ENCODE measurements around the gene ARMC6.

The ARMC6 gene

DNA sequence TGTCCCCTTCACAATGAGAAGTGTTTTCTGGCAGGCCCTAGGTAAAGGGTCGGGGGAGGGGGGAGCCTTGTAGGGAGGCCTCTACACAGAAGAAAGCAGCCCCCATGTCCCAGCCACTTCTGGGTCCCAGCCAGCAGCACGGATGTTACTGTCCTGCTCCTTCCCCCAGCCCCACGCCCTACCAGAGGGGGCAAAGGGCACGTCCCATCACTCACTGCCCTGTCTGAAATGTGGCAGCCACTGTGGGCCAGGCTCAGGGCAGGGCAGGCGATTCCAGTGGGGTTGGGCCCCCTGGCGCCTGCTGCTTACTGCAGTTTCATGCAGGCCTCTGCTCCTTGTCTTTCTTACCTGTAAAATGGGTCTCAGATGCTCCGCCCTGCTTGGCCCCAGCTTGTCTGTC lies 24.3 kb downstream of the ARMC6 start:
- no peaks in the 10 kb centered on the region for H3K36me3 ChIP-seq (ENCODE audit: control insufficient read depth, insufficient read depth, low read length)

DNA sequence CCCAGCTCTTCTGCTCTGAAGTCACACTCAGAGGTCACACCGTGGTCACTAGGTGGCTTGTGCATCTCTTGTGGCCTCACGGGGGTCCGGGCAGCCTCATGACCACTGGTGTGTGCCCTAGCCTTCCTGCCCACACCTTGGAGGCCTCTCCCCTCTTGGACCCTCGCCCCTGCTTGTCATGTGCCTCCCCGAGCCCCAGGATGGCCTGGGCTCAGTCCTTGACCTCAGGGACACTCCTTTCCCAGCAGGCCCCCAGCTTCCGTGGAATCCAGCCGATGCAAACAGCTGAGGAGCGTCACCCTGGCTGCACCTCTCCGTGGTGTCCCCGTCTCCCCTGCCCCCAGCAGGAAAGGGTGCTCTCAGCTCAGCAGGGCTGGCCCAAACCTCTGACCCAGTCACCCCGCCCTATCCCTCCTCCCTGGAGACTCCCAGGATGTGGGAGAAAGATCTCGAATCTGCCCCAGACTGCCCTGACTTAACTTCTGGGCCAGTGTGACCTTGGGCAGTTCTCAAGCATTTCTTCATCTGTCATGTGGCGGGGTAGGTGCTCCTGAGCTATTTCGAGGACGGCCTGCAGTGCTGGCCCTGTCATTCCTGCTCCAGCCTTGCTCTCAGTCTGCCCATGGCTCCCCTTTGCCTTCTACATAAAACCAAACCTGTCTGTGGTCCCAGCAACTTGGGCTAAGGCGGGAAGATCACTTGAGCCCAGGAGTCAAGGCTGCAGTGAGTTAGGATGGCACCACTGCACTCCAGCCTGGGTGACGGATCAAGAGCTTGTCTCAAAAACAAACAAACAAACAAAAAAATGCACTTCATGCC lies 25.8 kb downstream of the ARMC6 start:
- no peak overlapping the region for H3K27ac ChIP-seq
- H3K4me1 ChIP-seq: peaks cover 5% of the 10 kb centered on the region
- no peaks in the 10 kb centered on the region for H3K79me2 ChIP-seq
- no peak overlapping the region for H3K4me2 ChIP-seq (ENCODE audit: low read length)
- no peak overlapping the region for H3K4me3 ChIP-seq (ENCODE audit: low read depth, low read length)
- H2AFZ ChIP-seq: no peak overlapping the region
- TF ChIP-seq, protein P1, sequence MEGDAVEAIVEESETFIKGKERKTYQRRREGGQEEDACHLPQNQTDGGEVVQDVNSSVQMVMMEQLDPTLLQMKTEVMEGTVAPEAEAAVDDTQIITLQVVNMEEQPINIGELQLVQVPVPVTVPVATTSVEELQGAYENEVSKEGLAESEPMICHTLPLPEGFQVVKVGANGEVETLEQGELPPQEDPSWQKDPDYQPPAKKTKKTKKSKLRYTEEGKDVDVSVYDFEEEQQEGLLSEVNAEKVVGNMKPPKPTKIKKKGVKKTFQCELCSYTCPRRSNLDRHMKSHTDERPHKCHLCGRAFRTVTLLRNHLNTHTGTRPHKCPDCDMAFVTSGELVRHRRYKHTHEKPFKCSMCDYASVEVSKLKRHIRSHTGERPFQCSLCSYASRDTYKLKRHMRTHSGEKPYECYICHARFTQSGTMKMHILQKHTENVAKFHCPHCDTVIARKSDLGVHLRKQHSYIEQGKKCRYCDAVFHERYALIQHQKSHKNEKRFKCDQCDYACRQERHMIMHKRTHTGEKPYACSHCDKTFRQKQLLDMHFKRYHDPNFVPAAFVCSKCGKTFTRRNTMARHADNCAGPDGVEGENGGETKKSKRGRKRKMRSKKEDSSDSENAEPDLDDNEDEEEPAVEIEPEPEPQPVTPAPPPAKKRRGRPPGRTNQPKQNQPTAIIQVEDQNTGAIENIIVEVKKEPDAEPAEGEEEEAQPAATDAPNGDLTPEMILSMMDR (IDR thresholded peaks at IDR 0.05): no peak
- no peaks in the 10 kb centered on the region for H3K36me3 ChIP-seq (ENCODE audit: control insufficient read depth, insufficient read depth, low read length)
- H3K9ac ChIP-seq: no peak overlapping the region
- H3K27me3 ChIP-seq (ENCODE audit: control insufficient read depth, insufficient read depth, low read length): no peaks in the 10 kb centered on the region
- H3K9me3 ChIP-seq (ENCODE audit: control insufficient read depth, low read length): no peaks in the 10 kb centered on the region

More for the DNA sequence above, 24.3 kb downstream of the ARMC6 start:
- no peak overlapping the region for H2AFZ ChIP-seq
- no peak overlapping the region for H3K4me3 ChIP-seq (ENCODE audit: low read depth, low read length)
- H3K79me2 ChIP-seq: no peaks in the 10 kb centered on the region
- TF ChIP-seq, protein P1 (IDR thresholded peaks at IDR 0.05): no peak
- peaks cover under 1% of the 10 kb centered on the region for H3K4me1 ChIP-seq
- no peak overlapping the region for H3K27ac ChIP-seq
- no peak overlapping the region for H3K9ac ChIP-seq
- H3K9me3 ChIP-seq (ENCODE audit: control insufficient read depth, low read length): no peaks in the 10 kb centered on the region
- H3K27me3 ChIP-seq (ENCODE audit: control insufficient read depth, insufficient read depth, low read length): no peaks in the 10 kb centered on the region
- H3K4me2 ChIP-seq (ENCODE audit: low read length): no peak overlapping the region

DNA sequence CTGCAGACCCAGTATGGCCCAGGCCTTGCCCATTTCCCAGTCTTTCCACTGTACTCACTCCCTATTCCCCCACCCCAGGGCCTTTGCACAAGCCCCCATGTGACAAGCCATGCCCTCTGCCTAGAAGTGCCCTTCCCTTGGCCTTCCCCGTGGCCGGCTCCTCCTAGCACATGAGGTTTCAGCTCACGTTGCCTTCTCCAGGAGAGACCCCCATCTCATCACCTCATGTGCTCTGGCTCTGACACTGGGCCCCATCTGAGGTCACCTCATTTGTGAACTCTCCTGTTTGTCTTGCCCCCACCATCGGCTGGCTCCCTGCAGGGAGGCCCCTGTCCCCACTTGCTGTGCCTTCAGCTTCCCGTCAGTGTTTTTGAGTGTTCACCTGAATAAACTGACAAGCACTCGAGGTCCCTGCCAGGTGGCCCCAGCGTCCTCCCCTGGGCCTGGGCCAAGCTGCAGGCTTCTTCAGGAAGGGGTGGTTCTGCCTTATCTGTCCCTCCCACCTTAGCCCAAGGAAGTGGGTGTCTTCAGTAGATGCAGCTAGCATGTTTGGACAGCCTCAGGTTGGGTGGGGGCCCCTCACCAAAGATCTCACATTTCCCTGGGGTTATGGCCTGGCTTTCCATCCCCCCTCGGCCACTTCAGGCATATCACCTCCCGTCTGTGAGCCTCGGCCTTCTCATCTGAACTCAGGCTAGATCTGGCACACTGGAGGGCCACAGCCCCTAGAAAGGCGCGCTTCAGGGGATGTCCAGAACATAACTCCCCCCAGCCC lies 26.6 kb downstream of the ARMC6 start:
- Histone ChIP-seq H3K36me3 (ENCODE audit: control insufficient read depth, insufficient read depth, low read length) (no peaks in the 10 kb centered on the region), H3K4me3 (ENCODE audit: low read depth, low read length) (no peak overlapping the region), H3K79me2 (no peaks in the 10 kb centered on the region), H3K9me3 (ENCODE audit: control insufficient read depth, low read length) (no peaks in the 10 kb centered on the region), H3K27ac (no peak overlapping the region), H3K9ac (no peak overlapping the region), H3K27me3 (ENCODE audit: control insufficient read depth, insufficient read depth, low read length) (no peaks in the 10 kb centered on the region), H2AFZ (no peak overlapping the region), H3K4me2 (ENCODE audit: low read length) (no peak overlapping the region), H3K4me1 (peaks cover 5% of the 10 kb centered on the region)
- TF ChIP-seq, protein P1 (IDR thresholded peaks at IDR 0.05): no peak

DNA sequence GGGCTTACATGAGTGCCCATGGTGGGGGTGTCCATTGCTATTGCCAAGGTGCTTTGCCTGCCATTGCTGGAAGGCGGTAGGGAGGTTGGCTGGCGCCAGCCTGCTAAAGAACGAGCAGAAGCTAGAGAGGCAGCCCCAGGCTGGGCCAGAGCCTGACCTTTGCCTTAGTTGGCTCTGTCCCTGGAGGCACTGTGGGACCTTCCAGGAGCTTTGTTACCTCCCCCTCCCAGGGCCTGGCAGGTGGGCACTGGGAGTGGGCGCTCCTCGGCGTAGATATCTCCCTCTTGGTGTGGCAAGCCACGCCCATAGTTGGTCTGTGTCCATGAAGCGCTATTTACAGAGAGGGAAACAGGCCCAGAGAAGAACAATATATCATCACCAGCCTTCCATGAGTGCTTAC lies 28.1 kb downstream of the ARMC6 start:
- Histone ChIP-seq H3K36me3 (ENCODE audit: control insufficient read depth, insufficient read depth, low read length) (no peaks in the 10 kb centered on the region), H3K9me3 (ENCODE audit: control insufficient read depth, low read length) (no peaks in the 10 kb centered on the region), H3K4me3 (ENCODE audit: low read depth, low read length) (no peak overlapping the region), H3K27me3 (ENCODE audit: control insufficient read depth, insufficient read depth, low read length) (no peaks in the 10 kb centered on the region), H3K27ac (no peak overlapping the region), H3K4me1 (peaks cover 5% of the 10 kb centered on the region), H3K4me2 (ENCODE audit: low read length) (no peak overlapping the region), H3K79me2 (no peaks in the 10 kb centered on the region), H2AFZ (no peak overlapping the region), H3K9ac (no peak overlapping the region)
- TF ChIP-seq, protein P1 (IDR thresholded peaks at IDR 0.05): no peak
